Caco-2 (cell line): Measurements from ENCODE around the gene IL1RAPL1. TPM values are rescaled to one million over a fixed set of nuclear protein-coding genes. Genes with fewer than 3 reads are reported as not detected.

Experiments used
- BruUV-seq: library from RNA; stranded (reverse); fragments of 400-500 nt; replicated peaks from 2 replicates; lab custom pipeline; 2021; lab: Mats Ljungman, UMichigan
- CTCF ChIA-PET: fragments of 300-600 bp; sonication (Branson Sonifier 250); formaldehyde crosslinking; loops from one replicate; lab custom pipeline; 2022; ENCODE audit warnings: antibody characterized with exemption; lab: Charles Lee
- POLR2A ChIA-PET: fragments of 300-600 bp; sonication (Branson Sonifier 250); formaldehyde crosslinking; loops from one replicate; lab custom pipeline; 2022; ENCODE audit warnings: antibody characterized with exemption; lab: Charles Lee
- DNase-seq, 2 experiments: peaks; one replicate each; pipeline versions ENCODE4 v3.0.0 to v3.0.0-alpha.2; 2020 to 2022
- H3K27me3 ChIP-seq: replicated peaks from 2 replicates; pipeline ENCODE4 v1.6.0; 2011; ENCODE audit warnings: low read length; ENCODE audit not compliant: control insufficient read depth, insufficient read depth
- H3K36me3 ChIP-seq: 2 replicates; pipeline ENCODE4 v1.5.1; 2011; ENCODE audit warnings: low read length; ENCODE audit not compliant: control insufficient read depth, insufficient read depth
- H3K4me1 ChIP-seq: fragments of 250-450 bp; sonication (Bioruptor Pico); 2 replicates; pipeline ENCODE4 v1.5.1; 2020; ENCODE audit warnings: mild to moderate bottlenecking
- H3K4me3 ChIP-seq: 2 replicates; pipeline ENCODE4 v1.5.1; 2011; ENCODE audit warnings: low read depth, mild to moderate bottlenecking, control low read depth, low read length
- H3K9me3 ChIP-seq: fragments of 250-450 bp; sonication (Bioruptor Pico); 2 replicates; pipeline ENCODE4 v1.5.1; 2020; ENCODE audit warnings: mild to moderate bottlenecking, moderate library complexity
- H3K27ac Mint-ChIP-seq: one replicate; pipeline ENCODE4 v1.8.0; 2022; ENCODE audit warnings: mixed read lengths; ENCODE audit not compliant: unreplicated experiment
- H3K27me3 Mint-ChIP-seq: one replicate; pipeline ENCODE4 v1.8.0; 2022; ENCODE audit warnings: mixed read lengths; ENCODE audit not compliant: insufficient read depth, unreplicated experiment
- H3K36me3 Mint-ChIP-seq: one replicate; pipeline ENCODE4 v1.8.0; 2022; ENCODE audit warnings: mild to moderate bottlenecking, mixed read lengths; ENCODE audit not compliant: insufficient read depth, unreplicated experiment
- H3K4me1 Mint-ChIP-seq: one replicate; pipeline ENCODE4 v1.8.0; 2022; ENCODE audit warnings: low read depth, mixed read lengths; ENCODE audit not compliant: unreplicated experiment
- H3K4me3 Mint-ChIP-seq: one replicate; pipeline ENCODE4 v1.8.0; 2022; ENCODE audit warnings: mild to moderate bottlenecking, moderate library complexity, mixed read lengths; ENCODE audit not compliant: unreplicated experiment
- H3K9me3 Mint-ChIP-seq: one replicate; pipeline ENCODE4 v1.8.0; 2022; ENCODE audit warnings: mixed read lengths; ENCODE audit not compliant: unreplicated experiment
- intact Hi-C: fragments of 100-400 bp; cut with micrococcal nuclease; formaldehyde crosslinking; loops from one replicate; pipeline ENCODE4 v1.10.0; 2022; ENCODE audit not compliant: unreplicated experiment
- total RNA-seq: library from RNA; stranded (reverse); gene quantifications from 2 replicates; pipeline ENCODE4 v1.2.3, GENCODE V29; 2022
- TF ChIP-seq, protein P1 (sequence below), 2 experiments: fragments of 200-600 bp in 1 of 2; IDR thresholded peaks; 1 replicate in 1 of 2; 2 replicates in 1 of 2; pipeline versions ENCODE4 v1.5.1 to v1.8.0; 2011 to 2022; ENCODE audit warnings: antibody characterized with exemption in 1 of 2, control low read depth in 1 of 2, inconsistent platforms in 1 of 2, low read depth in 1 of 2, low read length in 1 of 2, mild to moderate bottlenecking in 1 of 2, moderate library complexity in 1 of 2; ENCODE audit not compliant: insufficient read depth in 1 of 2, severe bottlenecking in 1 of 2, unreplicated experiment in 1 of 2

IL1RAPL1 gene
- total RNA-seq, 1 experiment from 2014 or later, result not detected

DNA sequence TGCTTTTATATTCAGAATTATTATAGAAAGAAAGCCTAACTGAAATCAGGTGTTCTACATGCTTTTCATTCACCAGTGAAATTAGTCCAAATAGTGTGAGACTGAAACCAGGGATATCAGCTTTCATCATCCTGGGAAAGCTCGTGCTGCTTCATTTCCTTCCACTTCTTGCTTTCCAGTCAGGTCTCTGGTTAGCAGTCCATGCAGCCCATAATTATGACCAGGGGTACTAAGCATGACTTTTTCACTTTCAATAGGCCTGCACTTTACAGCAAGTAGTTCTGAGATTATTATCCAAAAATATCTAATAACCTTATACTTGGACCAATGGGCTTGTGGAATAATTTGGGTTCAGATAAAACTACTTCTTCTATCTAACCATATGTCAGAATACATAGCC, 954.9 kb downstream of the IL1RAPL1 start:
- no peak for DNase-seq
- ChIA-PET POLR2A (no interaction called here), CTCF (no interaction called here)
- no peaks in the 10 kb centered on the region for H3K27me3 Mint-ChIP-seq
- no peaks in the 10 kb centered on the region for H3K27me3 ChIP-seq
- peaks cover 13% of the 10 kb centered on the region for H3K4me1 ChIP-seq
- TF ChIP-seq, protein P1, sequence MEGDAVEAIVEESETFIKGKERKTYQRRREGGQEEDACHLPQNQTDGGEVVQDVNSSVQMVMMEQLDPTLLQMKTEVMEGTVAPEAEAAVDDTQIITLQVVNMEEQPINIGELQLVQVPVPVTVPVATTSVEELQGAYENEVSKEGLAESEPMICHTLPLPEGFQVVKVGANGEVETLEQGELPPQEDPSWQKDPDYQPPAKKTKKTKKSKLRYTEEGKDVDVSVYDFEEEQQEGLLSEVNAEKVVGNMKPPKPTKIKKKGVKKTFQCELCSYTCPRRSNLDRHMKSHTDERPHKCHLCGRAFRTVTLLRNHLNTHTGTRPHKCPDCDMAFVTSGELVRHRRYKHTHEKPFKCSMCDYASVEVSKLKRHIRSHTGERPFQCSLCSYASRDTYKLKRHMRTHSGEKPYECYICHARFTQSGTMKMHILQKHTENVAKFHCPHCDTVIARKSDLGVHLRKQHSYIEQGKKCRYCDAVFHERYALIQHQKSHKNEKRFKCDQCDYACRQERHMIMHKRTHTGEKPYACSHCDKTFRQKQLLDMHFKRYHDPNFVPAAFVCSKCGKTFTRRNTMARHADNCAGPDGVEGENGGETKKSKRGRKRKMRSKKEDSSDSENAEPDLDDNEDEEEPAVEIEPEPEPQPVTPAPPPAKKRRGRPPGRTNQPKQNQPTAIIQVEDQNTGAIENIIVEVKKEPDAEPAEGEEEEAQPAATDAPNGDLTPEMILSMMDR (IDR thresholded peaks at IDR 0.05; ENCODE audit: insufficient read depth in 1 of 2, low read depth in 1 of 2, low read length in 1 of 2, severe bottlenecking in 1 of 2, unreplicated experiment in 1 of 2), result no peak
- no peaks in the 10 kb centered on the region for H3K9me3 ChIP-seq
- intact Hi-C loops, result loop anchor here (5.0 kb wide), 1 partner anchor 120 kb away; no protein-coding TSS in a partner anchor
- H3K36me3 ChIP-seq, result no peaks in the 10 kb centered on the region
- no peaks in the 10 kb centered on the region for H3K36me3 Mint-ChIP-seq
- no TSS peak for BruUV-seq
- peaks cover 15% of the 10 kb centered on the region for H3K4me1 Mint-ChIP-seq
- H3K4me3 ChIP-seq, result no peak overlapping the region
- no peak overlapping the region for H3K4me3 Mint-ChIP-seq
- H3K27ac Mint-ChIP-seq, result no peak overlapping the region
- H3K9me3 Mint-ChIP-seq, result no peaks in the 10 kb centered on the region

DNA sequence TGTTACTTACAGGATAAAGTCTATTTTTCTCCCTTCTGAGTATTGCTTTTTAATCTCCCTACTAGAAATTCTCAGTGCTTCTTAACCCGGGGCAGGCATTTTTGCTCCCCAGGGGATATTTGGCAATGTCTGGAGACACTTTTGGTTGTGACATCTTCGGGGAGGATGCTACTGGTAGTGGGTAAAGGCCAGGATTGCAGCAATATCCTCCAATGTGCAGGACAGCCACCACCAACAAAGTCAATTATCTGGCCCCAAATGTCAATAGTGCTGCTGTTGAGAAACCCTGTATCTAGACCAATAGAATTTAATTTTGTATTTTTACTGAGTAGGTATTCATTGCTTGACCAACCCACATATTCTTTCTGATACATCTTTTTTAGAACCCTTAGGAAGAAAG, 958.6 kb downstream of the IL1RAPL1 start:
- H3K36me3 Mint-ChIP-seq, result no peaks in the 10 kb centered on the region
- Histone ChIP-seq H3K9me3 (no peaks in the 10 kb centered on the region), H3K4me3 (no peak overlapping the region), H3K4me1 (peaks cover 13% of the 10 kb centered on the region), H3K27me3 (no peaks in the 10 kb centered on the region), H3K36me3 (no peaks in the 10 kb centered on the region)
- intact Hi-C loops, result no loop called here
- ChIA-PET CTCF (no interaction called here), POLR2A (no interaction called here)
- no TSS peak for BruUV-seq
- H3K27ac Mint-ChIP-seq, result no peak overlapping the region
- DNase-seq, result no peak
- no peak overlapping the region for H3K4me3 Mint-ChIP-seq
- peaks cover 10% of the 10 kb centered on the region for H3K4me1 Mint-ChIP-seq
- TF ChIP-seq, protein P1 (IDR thresholded peaks at IDR 0.05; ENCODE audit: insufficient read depth in 1 of 2, low read depth in 1 of 2, low read length in 1 of 2, severe bottlenecking in 1 of 2, unreplicated experiment in 1 of 2), result no peak
- no peaks in the 10 kb centered on the region for H3K9me3 Mint-ChIP-seq
- H3K27me3 Mint-ChIP-seq, result no peaks in the 10 kb centered on the region

DNA sequence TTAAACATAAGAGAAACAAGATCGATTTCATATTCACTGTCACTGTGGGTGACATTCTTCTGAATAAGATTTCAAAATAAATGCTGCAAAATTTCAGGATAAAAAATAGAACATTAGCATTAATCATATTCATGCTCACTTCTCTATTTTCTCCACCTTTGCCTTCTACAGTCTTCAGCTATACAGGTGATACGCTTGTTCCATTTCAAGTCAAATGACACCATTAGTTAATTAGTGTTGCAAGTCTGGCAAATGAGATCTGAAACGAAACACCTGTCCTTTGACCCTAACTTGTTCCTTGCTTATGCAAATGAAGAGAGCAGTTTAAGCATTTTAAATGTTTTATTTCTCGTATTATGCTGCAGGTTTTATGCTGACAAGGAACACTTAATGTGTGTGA, 960.6 kb downstream of the IL1RAPL1 start:
- TF ChIP-seq, protein P1 (IDR thresholded peaks at IDR 0.05; ENCODE audit: insufficient read depth in 1 of 2, low read depth in 1 of 2, low read length in 1 of 2, severe bottlenecking in 1 of 2, unreplicated experiment in 1 of 2), result no peak
- no peak overlapping the region for H3K4me3 Mint-ChIP-seq
- BruUV-seq, result no TSS peak
- CTCF ChIA-PET, result no interaction called here
- intact Hi-C loops, result no loop called here
- no peak overlapping the region for H3K4me3 ChIP-seq
- no peaks in the 10 kb centered on the region for H3K9me3 ChIP-seq
- H3K4me1 ChIP-seq, result peaks cover 4% of the 10 kb centered on the region; the same call in 1 of the 2 replicates
- no peaks in the 10 kb centered on the region for H3K9me3 Mint-ChIP-seq
- H3K27me3 Mint-ChIP-seq, result no peaks in the 10 kb centered on the region
- POLR2A ChIA-PET, result no interaction called here
- no peaks in the 10 kb centered on the region for H3K36me3 ChIP-seq
- H3K27me3 ChIP-seq, result no peaks in the 10 kb centered on the region
- H3K4me1 Mint-ChIP-seq, result peaks cover 10% of the 10 kb centered on the region
- DNase-seq, result no peak
- no peak overlapping the region for H3K27ac Mint-ChIP-seq
- H3K36me3 Mint-ChIP-seq, result no peaks in the 10 kb centered on the region
